H9 (cell line): ENCODE measurements around the gene KDM5B. TPM values are rescaled to one million over a fixed set of nuclear protein-coding genes. Genes with fewer than 3 reads are reported as not detected.

ENCODE experiments used
- DNase-seq: peaks from one replicate; pipeline ENCODE4 v3.0.0-alpha.2; 2017
- H2AFZ ChIP-seq: one replicate; pipeline ENCODE4 v1.6.1; 2013; ENCODE audit warnings: mild to moderate bottlenecking, low read length, control low read depth, moderate library complexity
- H2AK5ac ChIP-seq: 2 replicates; pipeline ENCODE4 v1.6.1; 2013; ENCODE audit warnings: low read length, control low read depth, mixed read lengths; ENCODE audit not compliant: insufficient read length
- H2BK120ac ChIP-seq: one replicate; pipeline ENCODE4 v1.6.1; 2013; ENCODE audit warnings: low read depth, mild to moderate bottlenecking, low read length, control low read depth, inconsistent platforms; ENCODE audit not compliant: poor library complexity, severe bottlenecking
- H2BK12ac ChIP-seq: 2 replicates; pipeline ENCODE4 v1.6.1; 2013; ENCODE audit warnings: low read length, control low read depth, mixed read lengths, low read depth; ENCODE audit not compliant: insufficient read length
- H2BK15ac ChIP-seq: 2 replicates; pipeline ENCODE4 v1.6.1; 2013; ENCODE audit warnings: low read depth, low read length, control low read depth
- H2BK20ac ChIP-seq: one replicate; pipeline ENCODE4 v1.6.1; 2013; ENCODE audit warnings: low read depth, mild to moderate bottlenecking, low read length, control low read depth, inconsistent platforms; ENCODE audit not compliant: poor library complexity, severe bottlenecking
- H2BK5ac ChIP-seq: 2 replicates; pipeline ENCODE4 v1.6.1; 2013; ENCODE audit warnings: low read length, control low read depth, mixed read lengths; ENCODE audit not compliant: insufficient read length
- H3K14ac ChIP-seq: 2 replicates; pipeline ENCODE4 v1.6.1; 2013; ENCODE audit warnings: low read length, control low read depth; ENCODE audit not compliant: insufficient read depth
- H3K18ac ChIP-seq: 2 replicates; pipeline ENCODE4 v1.6.1; 2013; ENCODE audit warnings: low read depth, mild to moderate bottlenecking, mixed read lengths, low read length, control low read depth; ENCODE audit not compliant: insufficient read length
- H3K23ac ChIP-seq: 2 replicates; pipeline ENCODE4 v1.6.1; 2013; ENCODE audit warnings: low read length, control low read depth, mixed read lengths, low read depth; ENCODE audit not compliant: insufficient read length
- H3K23me2 ChIP-seq: 2 replicates; pipeline ENCODE4 v1.6.1; 2013; ENCODE audit warnings: low read depth, mild to moderate bottlenecking, mixed read lengths, low read length, control low read depth; ENCODE audit not compliant: insufficient read length, poor library complexity, severe bottlenecking
- H3K27ac ChIP-seq: 2 replicates; pipeline ENCODE4 v1.5.1; 2013; ENCODE audit warnings: low read length, control low read depth, mixed read lengths, low read depth; ENCODE audit not compliant: insufficient read length
- H3K27me3 ChIP-seq: 2 replicates; pipeline ENCODE4 v1.6.1; 2013; ENCODE audit warnings: low read length, control low read depth, inconsistent platforms; ENCODE audit not compliant: insufficient read depth
- H3K4ac ChIP-seq: 2 replicates; pipeline ENCODE4 v1.6.1; 2013; ENCODE audit warnings: low read depth, mild to moderate bottlenecking, control low read depth, inconsistent platforms, low read length, moderate library complexity
- H3K4me1 ChIP-seq: 2 replicates; pipeline ENCODE4 v1.6.1; 2013; ENCODE audit warnings: low read length, control low read depth, inconsistent platforms; ENCODE audit not compliant: insufficient read depth
- H3K4me2 ChIP-seq: 2 replicates; pipeline ENCODE4 v1.6.1; 2013; ENCODE audit warnings: low read length, control low read depth, mixed read lengths; ENCODE audit not compliant: insufficient read length, insufficient read depth
- H3K56ac ChIP-seq: 2 replicates; pipeline ENCODE4 v1.6.1; 2013; ENCODE audit warnings: low read depth, mild to moderate bottlenecking, mixed read lengths, low read length, control low read depth; ENCODE audit not compliant: insufficient read length
- H3K79me1 ChIP-seq: 2 replicates; pipeline ENCODE4 v1.6.1; 2013; ENCODE audit warnings: low read depth, mild to moderate bottlenecking, moderate library complexity, low read length, control low read depth, inconsistent platforms; ENCODE audit not compliant: insufficient read depth, poor library complexity, severe bottlenecking
- H3K79me2 ChIP-seq: 2 replicates; pipeline ENCODE4 v1.6.1; 2013; ENCODE audit warnings: low read length, control low read depth, inconsistent platforms; ENCODE audit not compliant: insufficient read depth
- H3K9ac ChIP-seq: 2 replicates; pipeline ENCODE4 v1.6.1; 2013; ENCODE audit warnings: low read length, control low read depth, mixed read lengths; ENCODE audit not compliant: insufficient read length; ENCODE audit errors: extremely low read depth
- H3K9me3 ChIP-seq: one replicate; pipeline ENCODE4 v1.6.1; 2013; ENCODE audit warnings: low read depth, low read length, inconsistent platforms; ENCODE audit not compliant: control insufficient read depth
- H3T11ph ChIP-seq: one replicate; pipeline ENCODE4 v1.6.1; 2013; ENCODE audit warnings: mild to moderate bottlenecking, low read length, control low read depth, inconsistent platforms
- H4K20me1 ChIP-seq: one replicate; pipeline ENCODE4 v1.6.1; 2013; ENCODE audit not compliant: control insufficient read depth, insufficient read length, insufficient read depth
- H4K5ac ChIP-seq: 2 replicates; pipeline ENCODE4 v1.6.1; 2013; ENCODE audit warnings: low read depth, mild to moderate bottlenecking, mixed read lengths, low read length, control low read depth; ENCODE audit not compliant: insufficient read length
- H4K8ac ChIP-seq: replicated peaks from 2 replicates; pipeline ENCODE4 v1.6.1; 2013; ENCODE audit warnings: low read length, control low read depth, mixed read lengths, low read depth; ENCODE audit not compliant: insufficient read length
- H4K91ac ChIP-seq: 2 replicates; pipeline ENCODE4 v1.6.1; 2013; ENCODE audit warnings: low read depth, mild to moderate bottlenecking, moderate library complexity, mixed read lengths, low read length, control low read depth; ENCODE audit not compliant: insufficient read length
- H3K27ac Mint-ChIP-seq, 3 experiments: 2 replicates in 2 of 3; 3 replicates in 1 of 3; pipeline ENCODE4 v1.8.0; 2020 to 2021; ENCODE audit warnings: mixed read lengths in 3 of 3, mild to moderate bottlenecking in 1 of 3, moderate library complexity in 1 of 3
- H3K27me3 Mint-ChIP-seq: 2 replicates; pipeline ENCODE4 v1.8.0; 2021; ENCODE audit warnings: low read depth, mild to moderate bottlenecking, moderate library complexity, mixed read lengths
- H3K36me3 Mint-ChIP-seq, 3 experiments: 2 replicates in 2 of 3; 3 replicates in 1 of 3; pipeline ENCODE4 v1.8.0; 2020 to 2021; ENCODE audit warnings: low read depth in 3 of 3, mixed read lengths in 3 of 3; ENCODE audit not compliant: insufficient read depth in 1 of 3
- H3K4me1 Mint-ChIP-seq, 2 experiments: 2 replicates each; pipeline ENCODE4 v1.8.0; 2020; ENCODE audit warnings: mixed read lengths in 2 of 2
- H3K4me3 Mint-ChIP-seq, 2 experiments: 2 replicates in 1 of 2; 3 replicates in 1 of 2; pipeline ENCODE4 v1.8.0; 2020 to 2021; ENCODE audit warnings: mild to moderate bottlenecking in 2 of 2, mixed read lengths in 2 of 2, moderate library complexity in 1 of 2
- H3K9me3 Mint-ChIP-seq, 2 experiments: 2 replicates in 1 of 2; 3 replicates in 1 of 2; pipeline ENCODE4 v1.8.0; 2020; ENCODE audit warnings: mild to moderate bottlenecking in 2 of 2, mixed read lengths in 2 of 2, moderate library complexity in 1 of 2
- WGBS: extraction: QIAGEN DNeasy Blood & Tissue Kit; methylation state at CpG from one replicate; pipeline ENCODE4 v1.1.7; 2013; ENCODE audit warnings: missing lambda C conversion rate, low lambda C conversion rate, mixed read lengths; ENCODE audit not compliant: insufficient read length; ENCODE audit errors: extremely low coverage; 5-methylcytosine and 5-hydroxymethylcytosine counted together
- total RNA-seq: library from RNA; stranded (reverse); gene quantifications from 2 replicates; pipeline ENCODE4 v1.2.1, GENCODE V29; 2021
- TF ChIP-seq, protein P1 (sequence below): fragments of 200-600 bp; sonication (generic); conservative IDR thresholded peaks from 3 replicates; pipeline ENCODE4 v1.8.0; 2021; ENCODE audit warnings: antibody characterized with exemption, mild to moderate bottlenecking

The KDM5B gene
- total RNA-seq, 1 experiment from 2014 or later: 210 TPM

- no peaks in the 10 kb centered on the region for H4K20me1 ChIP-seq
- H3K4me1 ChIP-seq: peaks cover 2% of the 10 kb centered on the region; the same call in 1 of the 2 replicates
- H3K27ac ChIP-seq: no peak overlapping the region
- H3K56ac ChIP-seq: no peak overlapping the region
- TF ChIP-seq, protein P1, sequence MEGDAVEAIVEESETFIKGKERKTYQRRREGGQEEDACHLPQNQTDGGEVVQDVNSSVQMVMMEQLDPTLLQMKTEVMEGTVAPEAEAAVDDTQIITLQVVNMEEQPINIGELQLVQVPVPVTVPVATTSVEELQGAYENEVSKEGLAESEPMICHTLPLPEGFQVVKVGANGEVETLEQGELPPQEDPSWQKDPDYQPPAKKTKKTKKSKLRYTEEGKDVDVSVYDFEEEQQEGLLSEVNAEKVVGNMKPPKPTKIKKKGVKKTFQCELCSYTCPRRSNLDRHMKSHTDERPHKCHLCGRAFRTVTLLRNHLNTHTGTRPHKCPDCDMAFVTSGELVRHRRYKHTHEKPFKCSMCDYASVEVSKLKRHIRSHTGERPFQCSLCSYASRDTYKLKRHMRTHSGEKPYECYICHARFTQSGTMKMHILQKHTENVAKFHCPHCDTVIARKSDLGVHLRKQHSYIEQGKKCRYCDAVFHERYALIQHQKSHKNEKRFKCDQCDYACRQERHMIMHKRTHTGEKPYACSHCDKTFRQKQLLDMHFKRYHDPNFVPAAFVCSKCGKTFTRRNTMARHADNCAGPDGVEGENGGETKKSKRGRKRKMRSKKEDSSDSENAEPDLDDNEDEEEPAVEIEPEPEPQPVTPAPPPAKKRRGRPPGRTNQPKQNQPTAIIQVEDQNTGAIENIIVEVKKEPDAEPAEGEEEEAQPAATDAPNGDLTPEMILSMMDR: no peak
- no peaks in the 10 kb centered on the region for H3K9me3 ChIP-seq
- no peak overlapping the region for H4K5ac ChIP-seq
- no peaks in the 10 kb centered on the region for H3K79me2 ChIP-seq
- H3K79me1 ChIP-seq: no peaks in the 10 kb centered on the region
- H3K4ac ChIP-seq: no peak overlapping the region
- no peak overlapping the region for H3K14ac ChIP-seq
- no peak overlapping the region for H3K4me2 ChIP-seq
- H2BK5ac ChIP-seq: no peak overlapping the region
- no peak for DNase-seq
- H4K8ac ChIP-seq: no peak overlapping the region
- no CpG with 5 or more reads among the region's 2 CpGs for WGBS
- no peak overlapping the region for H3T11ph ChIP-seq
- Mint-ChIP-seq H3K4me3 (no peak overlapping the region), H3K4me1 (peaks cover 31 to 52% of the 10 kb centered on the region in 2 experiments), H3K9me3 (no peaks in the 10 kb centered on the region), H3K27me3 (peaks cover 5% of the 10 kb centered on the region; the same call in 1 of the 2 replicates), H3K36me3 (no peaks in the 10 kb centered on the region), H3K27ac (no peak overlapping the region)
- no peak overlapping the region for H2AK5ac ChIP-seq
- H3K18ac ChIP-seq: no peak overlapping the region
- H2AFZ ChIP-seq: no peak overlapping the region
- H2BK20ac ChIP-seq: no peak overlapping the region
- H2BK15ac ChIP-seq: no peak overlapping the region
- no peak overlapping the region for H2BK12ac ChIP-seq
- H3K23me2 ChIP-seq: no peaks in the 10 kb centered on the region
- H3K27me3 ChIP-seq: no peaks in the 10 kb centered on the region
- no peak overlapping the region for H4K91ac ChIP-seq
- no peak overlapping the region for H2BK120ac ChIP-seq
- no peak overlapping the region for H3K9ac ChIP-seq
- no peak overlapping the region for H3K23ac ChIP-seq
Observed at GRCh38 chr1:202684716-202685115, 123.5 kb downstream of the KDM5B start.
